ENCODE results near the gene ZSCAN22. TPM values are rescaled to one million over a fixed set of nuclear protein-coding genes. Genes with fewer than 3 reads are reported as not detected.

ZSCAN22 gene
- total RNA-seq, 6 donors from 2014 or later, result 1.8 to 6.3 (median 3.7) TPM

DNA sequence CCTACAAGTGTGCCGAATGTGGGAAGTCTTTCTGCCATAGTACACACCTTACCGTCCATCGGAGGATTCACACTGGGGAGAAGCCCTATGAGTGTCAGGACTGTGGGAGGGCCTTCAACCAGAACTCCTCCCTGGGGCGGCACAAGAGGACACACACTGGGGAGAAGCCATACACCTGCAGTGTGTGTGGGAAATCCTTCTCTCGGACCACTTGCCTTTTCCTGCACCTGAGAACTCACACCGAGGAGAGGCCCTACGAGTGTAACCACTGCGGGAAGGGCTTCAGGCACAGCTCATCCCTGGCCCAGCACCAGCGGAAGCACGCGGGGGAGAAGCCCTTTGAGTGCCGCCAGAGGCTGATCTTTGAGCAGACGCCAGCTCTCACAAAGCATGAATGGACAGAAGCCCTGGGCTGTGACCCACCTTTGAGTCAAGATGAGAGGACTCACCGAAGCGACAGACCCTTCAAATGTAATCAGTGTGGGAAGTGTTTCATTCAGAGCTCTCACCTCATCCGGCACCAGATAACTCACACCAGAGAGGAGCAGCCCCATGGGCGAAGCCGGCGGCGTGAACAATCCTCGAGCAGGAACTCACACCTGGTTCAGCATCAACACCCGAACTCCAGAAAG lies 31.9 kb upstream of the ZSCAN22 start:
- Histone ChIP-seq H3K9me3 (peaks cover 14 to 73% (median 62%) of the 10 kb centered on the region in 4 donors), H3K4me1 (no peaks in the 10 kb centered on the region), H3K27ac (no peak overlapping the region), H3K27me3 (no peaks in the 10 kb centered on the region), H3K4me3 (no peak overlapping the region), H3K36me3 (peaks cover 15 to 70% (median 52%) of the 10 kb centered on the region in 4 donors)
- DNase-seq, result peak in 1 of 2 donors; percentile 52
- TF ChIP-seq POLR2A (IDR thresholded peaks at IDR 0.05) (no peak), EP300 (IDR thresholded peaks at IDR 0.05) (no peak), POLR2AphosphoS5 (IDR thresholded peaks at IDR 0.05) (no peak)
- TF ChIP-seq, protein P1, sequence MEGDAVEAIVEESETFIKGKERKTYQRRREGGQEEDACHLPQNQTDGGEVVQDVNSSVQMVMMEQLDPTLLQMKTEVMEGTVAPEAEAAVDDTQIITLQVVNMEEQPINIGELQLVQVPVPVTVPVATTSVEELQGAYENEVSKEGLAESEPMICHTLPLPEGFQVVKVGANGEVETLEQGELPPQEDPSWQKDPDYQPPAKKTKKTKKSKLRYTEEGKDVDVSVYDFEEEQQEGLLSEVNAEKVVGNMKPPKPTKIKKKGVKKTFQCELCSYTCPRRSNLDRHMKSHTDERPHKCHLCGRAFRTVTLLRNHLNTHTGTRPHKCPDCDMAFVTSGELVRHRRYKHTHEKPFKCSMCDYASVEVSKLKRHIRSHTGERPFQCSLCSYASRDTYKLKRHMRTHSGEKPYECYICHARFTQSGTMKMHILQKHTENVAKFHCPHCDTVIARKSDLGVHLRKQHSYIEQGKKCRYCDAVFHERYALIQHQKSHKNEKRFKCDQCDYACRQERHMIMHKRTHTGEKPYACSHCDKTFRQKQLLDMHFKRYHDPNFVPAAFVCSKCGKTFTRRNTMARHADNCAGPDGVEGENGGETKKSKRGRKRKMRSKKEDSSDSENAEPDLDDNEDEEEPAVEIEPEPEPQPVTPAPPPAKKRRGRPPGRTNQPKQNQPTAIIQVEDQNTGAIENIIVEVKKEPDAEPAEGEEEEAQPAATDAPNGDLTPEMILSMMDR (IDR thresholded peaks at IDR 0.05), result no peak
- no peak for ATAC-seq (ENCODE audit: low FRiP score in 2 of 2)
- WGBS, 2 donors, result 94 to 97% methylated on average over 12 to 22 of the region's 22 CpGs

DNA sequence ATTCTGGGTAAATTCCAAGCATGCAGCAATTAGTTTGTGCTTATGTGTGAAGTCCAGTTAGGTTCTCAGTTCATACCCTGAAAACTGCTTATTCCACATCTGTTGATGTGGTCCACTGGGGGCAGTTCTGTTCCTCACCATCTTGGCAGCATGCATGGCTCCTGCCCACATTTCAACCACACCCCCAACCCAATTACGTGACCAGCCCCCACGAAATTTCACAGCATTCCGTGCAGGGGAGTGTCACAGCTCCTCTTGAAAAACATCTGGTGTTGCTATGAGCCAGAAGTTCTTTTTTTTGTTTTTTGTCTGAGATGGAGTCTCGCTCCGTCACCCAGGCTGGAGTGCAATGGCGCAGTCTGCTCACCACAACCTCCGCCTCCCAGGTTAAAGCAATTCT lies 30.7 kb upstream of the ZSCAN22 start:
- WGBS, 2 donors, result 97 to 98% methylated on average over 7 of the region's 7 CpGs
- no peak overlapping the region for H3K27ac ChIP-seq
- H3K27me3 ChIP-seq, result no peaks in the 10 kb centered on the region
- H3K4me1 ChIP-seq, result no peaks in the 10 kb centered on the region
- DNase-seq (no peak), ATAC-seq (ENCODE audit: low FRiP score in 2 of 2) (peak in 1 of 2 donors; percentile 75)
- TF ChIP-seq EP300 (IDR thresholded peaks at IDR 0.05) (no peak), POLR2AphosphoS5 (IDR thresholded peaks at IDR 0.05) (no peak), POLR2A (IDR thresholded peaks at IDR 0.05) (no peak)
- TF ChIP-seq, protein P1 (IDR thresholded peaks at IDR 0.05), result no peak
- peaks cover 14 to 70% (median 56%) of the 10 kb centered on the region in 4 donors for H3K9me3 ChIP-seq
- H3K36me3 ChIP-seq, result peaks cover 15 to 72% (median 47%) of the 10 kb centered on the region in 4 donors
- no peak overlapping the region for H3K4me3 ChIP-seq

DNA sequence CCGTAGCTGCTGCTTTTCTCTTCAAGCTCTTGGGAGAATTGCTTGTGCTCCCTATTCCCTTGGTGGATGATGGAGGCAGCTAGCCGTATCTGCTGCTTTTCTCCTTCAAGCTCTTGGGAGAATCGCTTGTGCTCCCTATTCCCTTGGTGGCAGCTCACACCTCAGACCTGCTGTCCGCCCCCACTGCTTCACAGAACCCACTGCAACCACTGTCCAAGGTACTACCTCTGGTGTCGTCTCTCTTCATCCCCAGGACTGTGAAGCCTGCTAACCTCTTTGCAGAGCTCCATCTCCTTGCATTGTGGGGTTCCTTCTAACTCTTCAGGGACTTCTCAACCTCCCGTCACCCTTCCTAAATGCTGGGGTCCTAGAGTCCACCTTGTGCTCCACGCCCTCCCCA lies 26.2 kb upstream of the ZSCAN22 start:
- Histone ChIP-seq H3K4me3 (no peak overlapping the region), H3K27ac (no peak overlapping the region), H3K9me3 (peaks cover under 1 to 33% (median 16%) of the 10 kb centered on the region in 4 donors), H3K4me1 (peaks cover 0 to 7% (median 3%) of the 10 kb centered on the region in 4 donors), H3K36me3 (peaks cover 0 to 32% (median 15%) of the 10 kb centered on the region in 4 donors), H3K27me3 (no peaks in the 10 kb centered on the region)
- DNase-seq (no peak), ATAC-seq (ENCODE audit: low FRiP score in 2 of 2) (no peak)
- no peak for TF ChIP-seq EP300 (IDR thresholded peaks at IDR 0.05)
- no peak for TF ChIP-seq POLR2A (IDR thresholded peaks at IDR 0.05)
- TF ChIP-seq, protein P1 (IDR thresholded peaks at IDR 0.05), result no peak
- TF ChIP-seq POLR2AphosphoS5 (IDR thresholded peaks at IDR 0.05), result no peak
- WGBS, 2 donors, result 94 to 97% methylated on average over 7 of the region's 7 CpGs

DNA sequence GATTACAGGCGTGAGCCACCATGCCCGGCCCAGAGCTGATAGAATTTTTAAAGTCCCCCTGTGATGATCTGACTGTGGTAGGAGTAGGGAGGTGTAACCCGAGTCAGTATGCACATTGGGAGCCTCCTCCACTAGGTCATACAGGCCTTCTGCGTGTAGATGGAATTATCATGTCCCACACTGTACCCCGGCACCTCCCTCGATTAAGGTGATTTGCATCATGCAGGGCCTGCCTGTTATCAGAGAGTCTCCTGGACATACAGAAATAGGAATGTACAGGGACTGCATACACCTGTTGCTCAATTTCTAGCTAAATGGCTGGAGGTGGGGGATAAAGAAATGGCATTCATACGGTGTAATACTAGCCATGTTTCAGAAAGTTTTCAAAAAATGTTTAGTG lies 22.5 kb upstream of the ZSCAN22 start:
- Histone ChIP-seq H3K4me1 (peaks cover 8 to 24% (median 17%) of the 10 kb centered on the region in 4 donors), H3K27ac (peak overlapping the region; percentile 92 to 95 (median 93)), H3K4me3 (peak overlapping the region in 3 of 4 donors; percentile 61 to 98 (median 70)), H3K36me3 (peaks cover 0 to 45% (median 24%) of the 10 kb centered on the region in 4 donors), H3K27me3 (no peaks in the 10 kb centered on the region), H3K9me3 (peaks cover 0 to 12% (median 4%) of the 10 kb centered on the region in 4 donors)
- no peak for ATAC-seq (ENCODE audit: low FRiP score in 2 of 2)
- DNase-seq, result no peak
- WGBS, 2 donors, result 89 to 92% methylated on average over 7 of the region's 7 CpGs
- no peak for TF ChIP-seq POLR2A (IDR thresholded peaks at IDR 0.05)
- TF ChIP-seq EP300 (IDR thresholded peaks at IDR 0.05), result no peak
- TF ChIP-seq POLR2AphosphoS5 (IDR thresholded peaks at IDR 0.05), result no peak
- TF ChIP-seq, protein P1 (IDR thresholded peaks at IDR 0.05), result no peak

DNA sequence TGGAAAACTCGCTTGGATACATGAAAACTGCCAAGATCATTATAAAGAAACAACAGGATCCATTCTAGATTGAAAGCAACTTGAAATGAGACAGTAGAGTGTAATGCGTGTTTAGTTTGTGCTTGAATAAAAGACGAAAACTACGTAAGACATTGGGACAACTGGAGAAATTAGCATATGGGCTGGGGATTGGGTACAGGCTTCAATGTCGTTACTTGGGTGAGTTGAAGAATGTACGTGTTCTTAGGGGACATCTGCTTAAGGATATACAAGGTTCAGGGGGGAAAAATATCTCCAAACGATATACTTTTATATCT lies 22.1 kb upstream of the ZSCAN22 start:
- Histone ChIP-seq H3K4me1 (peaks cover 8 to 24% (median 17%) of the 10 kb centered on the region in 4 donors), H3K9me3 (peaks cover 0 to 12% (median 2%) of the 10 kb centered on the region in 4 donors), H3K27ac (peak overlapping the region; percentile 92 to 95 (median 93)), H3K27me3 (no peaks in the 10 kb centered on the region), H3K4me3 (peak overlapping the region; percentile 5 to 98 (median 66)), H3K36me3 (peaks cover 0 to 49% (median 26%) of the 10 kb centered on the region in 4 donors)
- ATAC-seq (ENCODE audit: low FRiP score in 2 of 2) (peak in 1 of 2 donors; percentile 3), DNase-seq (no peak)
- no peak for TF ChIP-seq POLR2A (IDR thresholded peaks at IDR 0.05)
- TF ChIP-seq POLR2AphosphoS5 (IDR thresholded peaks at IDR 0.05), result no peak
- TF ChIP-seq EP300 (IDR thresholded peaks at IDR 0.05), result no peak
- TF ChIP-seq, protein P1 (IDR thresholded peaks at IDR 0.05), result no peak
- 26 to 29% methylated on average over 7 of the region's 7 CpGs for WGBS, 2 donors
